HEK293T (cell line): Measurements from ENCODE around the gene DCBLD2.

Experiments used
- ARNT ChIP-seq: fragments of 450-650 bp; IDR thresholded peaks from 2 replicates; pipeline ENCODE4 v1.6.1; 2017; ENCODE audit warnings: mild to moderate bottlenecking
- BHLHE40 ChIP-seq: fragments of 450-650 bp; IDR thresholded peaks from 2 replicates; pipeline ENCODE4 v1.6.1; 2016; ENCODE audit warnings: mild to moderate bottlenecking, moderate library complexity, borderline replicate concordance
- CTBP1 ChIP-seq: fragments of 450-650 bp; IDR thresholded peaks from 2 replicates; pipeline ENCODE4 v1.6.1; 2016; ENCODE audit warnings: borderline replicate concordance
- ELF4 ChIP-seq: fragments of 450-650 bp; IDR thresholded peaks from 2 replicates; pipeline ENCODE4 v1.6.1; 2017; ENCODE audit warnings: antibody characterized with exemption
- FOXA1 ChIP-seq: fragments of 450-650 bp; IDR thresholded peaks from 2 replicates; pipeline ENCODE4 v1.6.1; 2016; ENCODE audit warnings: mild to moderate bottlenecking
- FOXK2 ChIP-seq: fragments of 450-650 bp; IDR thresholded peaks from 2 replicates; pipeline ENCODE4 v1.6.1; 2016; ENCODE audit warnings: mild to moderate bottlenecking
- FOXM1 ChIP-seq: fragments of 450-650 bp; IDR thresholded peaks from 2 replicates; pipeline ENCODE4 v1.6.1; 2017; ENCODE audit warnings: mild to moderate bottlenecking, borderline replicate concordance
- HDGF ChIP-seq: fragments of 450-650 bp; IDR thresholded peaks from 2 replicates; pipeline ENCODE4 v1.6.1; 2017; ENCODE audit warnings: antibody characterized with exemption, borderline replicate concordance
- L3MBTL2 ChIP-seq: fragments of 450-650 bp; conservative IDR thresholded peaks from 2 replicates; pipeline ENCODE4 v1.6.1; 2016; ENCODE audit warnings: mild to moderate bottlenecking
- NFRKB ChIP-seq: fragments of 450-650 bp; IDR thresholded peaks from 2 replicates; pipeline ENCODE4 v1.6.1; 2016; ENCODE audit warnings: mild to moderate bottlenecking, moderate library complexity
- SP1 ChIP-seq: fragments of 450-650 bp; IDR thresholded peaks from 2 replicates; pipeline ENCODE4 v1.6.1; 2017
- TARDBP ChIP-seq: fragments of 450-650 bp; IDR thresholded peaks from 2 replicates; pipeline ENCODE4 v1.6.1; 2016
- TF ChIP-seq, protein P1 (sequence below): fragments of 450-650 bp; IDR thresholded peaks from 2 replicates; pipeline ENCODE4 v1.6.1; 2016

DNA sequence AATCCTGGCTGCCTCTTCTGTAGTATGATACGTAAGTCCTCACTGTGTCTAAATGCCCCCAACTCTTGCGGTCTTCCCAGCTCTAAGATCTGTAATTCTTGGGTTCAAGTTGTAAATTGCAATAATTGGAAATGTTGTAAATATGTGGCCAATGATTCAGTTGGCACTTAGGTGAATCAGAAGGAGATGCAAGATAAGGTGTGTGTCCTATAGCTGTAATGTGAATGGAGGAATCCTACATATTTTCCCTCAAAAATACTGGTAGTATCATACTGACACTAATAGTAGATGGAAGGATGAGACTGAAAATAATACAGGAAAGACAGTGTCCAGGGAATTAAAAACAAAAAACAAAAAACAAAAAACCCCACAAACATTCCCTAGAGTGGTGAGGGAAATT is 141.9 kb downstream of the DCBLD2 start:
- no peak for TF ChIP-seq ARNT
- TF ChIP-seq CTBP1, result no peak
- TF ChIP-seq FOXA1, result no peak
- no peak for TF ChIP-seq HDGF
- no peak for TF ChIP-seq L3MBTL2
- no peak for TF ChIP-seq FOXM1
- no peak for TF ChIP-seq SP1
- no peak for TF ChIP-seq TARDBP
- TF ChIP-seq, protein P1, sequence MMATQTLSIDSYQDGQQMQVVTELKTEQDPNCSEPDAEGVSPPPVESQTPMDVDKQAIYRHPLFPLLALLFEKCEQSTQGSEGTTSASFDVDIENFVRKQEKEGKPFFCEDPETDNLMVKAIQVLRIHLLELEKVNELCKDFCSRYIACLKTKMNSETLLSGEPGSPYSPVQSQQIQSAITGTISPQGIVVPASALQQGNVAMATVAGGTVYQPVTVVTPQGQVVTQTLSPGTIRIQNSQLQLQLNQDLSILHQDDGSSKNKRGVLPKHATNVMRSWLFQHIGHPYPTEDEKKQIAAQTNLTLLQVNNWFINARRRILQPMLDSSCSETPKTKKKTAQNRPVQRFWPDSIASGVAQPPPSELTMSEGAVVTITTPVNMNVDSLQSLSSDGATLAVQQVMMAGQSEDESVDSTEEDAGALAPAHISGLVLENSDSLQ, result no peak
- no peak for TF ChIP-seq BHLHE40
- TF ChIP-seq FOXK2, result no peak
- TF ChIP-seq NFRKB, result no peak
- TF ChIP-seq ELF4, result no peak
